Stimulated activated CD8-positive, alpha-beta memory T cell treated with anti-CD3 and anti-CD28 coated beads, Interleukin-12 subunit alpha, Interleukin-12 subunit beta, amount 100 ng/mL, for 4 hours (primary cell): ENCODE data around the gene CCDC9.
"Not testable (repeated sequence)": the region's sequence is repeated elsewhere in the genome, so short reads cannot be mapped to it uniquely, and the experiment has no call there.

Experiments
- DNase-seq: peaks from one replicate; pipeline ENCODE4 v3.0.0-alpha.2; 2020; ENCODE audit warnings: low read depth

CCDC9 gene

DNA sequence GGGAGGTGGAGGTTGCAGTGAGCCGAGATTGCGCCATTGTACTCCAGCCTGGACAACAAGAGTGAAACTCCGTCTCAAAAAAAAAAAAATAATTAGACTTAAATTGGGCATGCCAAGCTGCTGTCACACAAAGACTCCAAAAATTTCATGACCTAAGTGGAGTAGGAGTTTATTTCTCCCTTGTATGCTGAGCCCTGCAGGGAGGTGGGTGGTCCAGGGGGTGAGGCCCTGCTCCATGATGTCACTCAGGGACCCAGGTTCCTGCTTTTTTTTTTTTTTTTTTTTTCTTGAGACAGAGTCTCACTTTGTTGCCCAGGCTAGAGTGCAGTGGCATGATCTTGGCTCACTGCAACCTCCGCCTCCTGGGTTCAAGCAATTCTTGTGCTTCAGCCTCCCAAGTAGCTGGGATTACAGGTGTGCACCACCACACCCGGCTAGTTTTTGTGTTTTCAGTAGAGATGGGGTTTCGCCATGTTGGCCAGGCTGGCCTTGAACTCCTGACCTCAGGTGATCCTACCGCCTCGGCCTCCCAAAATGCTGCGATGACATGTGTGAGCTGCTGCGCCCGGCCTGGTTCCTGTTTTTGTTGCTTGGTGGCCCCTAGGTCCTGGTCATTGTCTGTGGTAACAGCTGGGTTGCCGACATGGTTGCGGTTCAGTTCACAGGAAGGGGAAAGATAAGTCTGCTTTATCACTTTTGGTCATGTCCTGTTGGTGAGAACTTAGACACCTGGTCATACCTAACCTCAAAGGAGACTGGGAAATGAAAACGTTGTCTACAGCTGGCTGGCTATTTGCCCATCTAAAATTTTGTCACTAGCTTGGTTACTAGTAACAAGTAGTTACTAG lies 5.8 kb downstream of the CCDC9 start:
- DNase-seq, result not testable (repeated sequence)

DNA sequence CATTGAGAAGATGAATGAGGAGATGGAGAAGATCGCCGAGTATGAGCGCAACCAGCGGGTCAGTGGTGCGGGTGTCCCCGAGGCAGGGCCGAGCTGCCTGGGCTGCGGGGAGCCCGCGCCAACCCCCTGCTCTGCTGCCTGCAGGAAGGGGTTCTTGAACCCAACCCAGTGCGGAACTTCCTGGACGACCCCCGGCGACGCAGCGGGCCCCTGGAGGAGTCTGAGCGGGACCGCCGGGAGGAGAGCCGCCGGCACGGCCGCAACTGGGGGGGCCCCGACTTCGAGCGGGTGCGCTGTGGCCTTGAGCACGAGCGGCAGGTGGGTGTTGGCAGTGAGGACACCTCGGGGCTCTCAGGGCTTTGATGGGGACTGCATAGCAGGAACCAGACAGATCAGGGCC lies 8.3 kb downstream of the CCDC9 start:
- no peak for DNase-seq

DNA sequence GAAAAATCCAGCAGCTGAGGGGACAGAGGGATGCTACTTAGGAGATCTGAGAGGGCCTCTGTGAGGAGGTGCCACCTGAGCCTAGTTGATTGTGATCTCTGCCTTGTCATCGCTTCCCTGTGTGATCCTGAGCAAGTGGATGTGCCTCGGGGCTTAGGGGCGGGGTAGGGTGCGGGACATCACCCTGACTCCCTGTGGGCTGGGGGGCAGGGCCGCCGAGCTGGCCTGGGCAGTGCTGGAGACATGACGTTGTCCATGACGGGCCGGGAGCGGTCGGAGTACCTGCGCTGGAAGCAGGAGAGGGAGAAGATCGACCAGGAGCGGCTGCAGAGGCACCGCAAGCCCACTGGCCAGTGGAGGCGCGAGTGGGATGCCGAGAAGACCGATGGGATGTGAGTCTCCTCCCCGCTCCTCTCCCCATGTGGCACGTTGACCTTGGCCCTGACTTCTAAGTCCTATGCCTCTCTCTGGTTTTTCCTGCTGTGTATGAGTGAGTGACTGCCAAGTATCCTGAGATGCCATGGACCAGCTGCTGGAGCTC lies 10.1 kb downstream of the CCDC9 start:
- no peak for DNase-seq

DNA sequence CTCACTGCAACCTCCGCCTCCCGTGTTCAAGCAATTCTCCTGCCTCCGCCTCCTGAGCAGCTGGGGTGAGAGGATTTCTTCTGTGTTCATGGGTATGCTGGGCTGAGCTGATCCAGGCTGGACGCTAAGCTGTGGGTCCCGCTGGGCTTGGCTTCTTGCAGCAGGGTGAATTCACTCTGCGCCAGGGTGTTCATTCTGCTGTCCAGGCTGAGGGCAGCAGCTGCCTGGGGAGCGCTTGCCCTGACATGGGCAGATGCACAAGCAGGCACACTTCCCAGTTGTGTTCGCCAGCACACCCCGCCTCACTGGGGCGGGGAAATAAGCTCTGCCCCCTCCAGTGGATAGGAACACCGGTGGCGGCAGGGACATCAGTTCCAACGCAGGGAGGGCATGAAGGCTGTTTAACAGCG lies 11.0 kb downstream of the CCDC9 start:
- DNase-seq, result no peak

DNA sequence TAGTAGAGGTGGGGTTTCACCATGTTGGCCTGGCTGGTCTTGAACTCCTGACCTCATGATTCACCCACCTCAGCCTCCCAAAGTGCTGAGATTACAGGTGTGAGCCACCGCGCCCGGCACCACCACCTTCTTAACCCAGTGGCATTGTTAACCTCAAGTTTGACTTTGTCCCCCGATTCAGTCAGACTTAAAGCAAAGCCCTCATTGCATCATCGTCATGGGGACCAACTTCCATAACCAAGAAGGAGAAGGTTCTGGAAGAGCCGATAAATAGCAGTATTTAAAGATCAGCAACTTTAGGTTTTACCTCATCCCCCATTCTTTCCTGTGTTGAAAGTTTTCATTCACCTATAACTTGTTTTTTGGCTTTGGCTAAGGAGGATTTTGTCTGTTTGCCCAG lies 11.7 kb downstream of the CCDC9 start:
- DNase-seq, result no peak

DNA sequence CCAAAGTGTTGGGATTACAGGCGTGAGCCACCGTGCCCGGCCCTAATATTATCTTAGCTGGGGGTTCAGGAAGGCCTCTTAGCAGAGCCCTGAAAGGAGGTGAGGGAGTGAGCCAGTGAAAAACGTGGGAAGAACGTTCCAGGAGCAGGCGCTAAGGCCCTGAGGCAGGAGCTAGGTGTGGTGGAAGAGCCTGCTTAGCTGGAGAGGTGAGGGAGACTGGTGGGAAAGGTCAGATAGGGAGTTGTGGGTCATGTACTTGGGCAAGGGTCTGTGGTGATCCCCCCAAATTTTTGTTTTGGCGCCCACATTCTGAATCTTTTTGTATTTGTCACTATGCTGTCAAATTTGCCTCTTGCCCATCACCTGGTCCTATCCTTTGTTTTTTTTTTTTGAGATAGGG lies 13.3 kb downstream of the CCDC9 start:
- no peak for DNase-seq

DNA sequence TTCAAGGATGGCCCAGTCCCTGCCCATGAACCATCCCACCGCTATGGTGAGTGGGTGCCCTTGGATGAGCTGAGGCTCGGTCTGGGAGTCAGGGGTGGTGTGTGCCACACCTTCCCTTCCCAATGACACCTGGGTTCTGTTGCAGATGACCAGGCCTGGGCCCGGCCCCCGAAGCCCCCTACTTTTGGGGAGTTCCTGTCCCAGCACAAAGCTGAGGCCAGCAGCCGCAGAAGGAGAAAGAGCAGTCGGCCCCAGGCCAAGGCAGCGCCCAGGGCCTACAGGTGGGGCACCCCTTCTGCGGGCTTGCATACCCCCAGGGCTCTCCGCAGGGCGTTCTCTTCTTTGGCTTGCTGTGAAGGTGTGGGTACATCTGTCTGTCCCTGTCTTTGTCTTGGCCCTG lies 14.1 kb downstream of the CCDC9 start:
- no peak for DNase-seq

DNA sequence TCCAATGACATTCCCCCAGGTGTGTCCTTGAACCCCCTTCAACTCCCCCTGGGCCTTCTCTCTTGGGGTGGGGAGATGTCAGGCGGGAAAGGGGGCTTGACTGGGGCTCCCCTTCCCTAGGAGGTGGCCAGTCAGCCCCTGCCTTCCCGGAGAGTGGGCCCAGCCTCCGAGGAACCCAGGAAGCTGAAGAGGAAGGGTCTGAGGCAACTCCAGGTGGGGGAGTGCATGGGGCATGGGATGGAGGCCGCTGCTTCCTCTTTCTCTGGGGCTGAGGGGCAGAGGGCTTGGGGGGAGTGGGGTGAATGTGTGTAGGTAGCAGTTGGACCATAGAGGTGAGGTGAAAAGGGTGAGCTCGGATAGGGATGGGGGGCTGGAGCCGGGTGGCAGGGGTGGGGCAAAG lies 15.6 kb downstream of the CCDC9 start:
- DNase-seq, result no peak

DNA sequence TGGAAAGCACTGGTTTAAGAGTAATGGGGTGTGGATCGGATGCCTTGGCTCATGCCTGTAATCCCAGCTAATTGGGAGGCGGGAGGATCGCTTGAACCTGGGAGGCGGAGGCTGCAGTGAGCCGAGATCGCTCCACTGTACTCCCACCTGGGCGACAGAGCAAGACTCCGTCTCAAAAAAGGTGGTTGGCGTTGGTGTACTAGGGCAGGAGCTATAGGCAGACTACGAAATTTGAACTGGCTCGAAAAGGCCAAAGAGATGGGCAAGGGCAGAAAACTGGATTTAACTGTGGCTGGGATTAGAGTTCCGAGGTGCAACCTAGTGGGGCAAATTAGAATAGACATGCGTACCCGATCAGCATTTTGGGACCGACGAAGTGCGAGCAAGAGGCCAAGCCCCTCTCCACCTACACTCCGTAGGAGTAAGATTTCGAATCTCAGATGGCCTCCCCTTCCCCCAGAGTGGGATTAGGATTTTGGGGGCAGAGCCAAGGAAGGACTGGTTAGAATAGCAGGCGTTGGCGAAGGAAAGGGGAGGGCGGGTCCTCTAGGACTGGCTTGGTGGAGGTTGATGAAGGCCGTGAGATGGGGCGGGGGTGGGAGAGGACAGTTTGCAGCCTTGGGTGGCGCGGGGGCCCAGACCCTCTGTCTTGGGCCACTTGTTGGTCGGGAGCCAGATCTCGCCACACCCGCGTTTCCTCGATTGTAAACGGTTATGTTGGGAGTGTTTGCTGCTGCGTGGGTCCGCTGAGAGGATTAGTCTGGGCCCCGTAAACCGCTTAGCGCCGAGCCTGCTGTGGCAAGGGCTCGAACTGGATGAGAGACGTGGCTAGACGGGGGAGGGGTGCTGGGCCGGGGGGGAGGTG lies 16.4 kb downstream of the CCDC9 start:
- DNase-seq, result no peak

DNA sequence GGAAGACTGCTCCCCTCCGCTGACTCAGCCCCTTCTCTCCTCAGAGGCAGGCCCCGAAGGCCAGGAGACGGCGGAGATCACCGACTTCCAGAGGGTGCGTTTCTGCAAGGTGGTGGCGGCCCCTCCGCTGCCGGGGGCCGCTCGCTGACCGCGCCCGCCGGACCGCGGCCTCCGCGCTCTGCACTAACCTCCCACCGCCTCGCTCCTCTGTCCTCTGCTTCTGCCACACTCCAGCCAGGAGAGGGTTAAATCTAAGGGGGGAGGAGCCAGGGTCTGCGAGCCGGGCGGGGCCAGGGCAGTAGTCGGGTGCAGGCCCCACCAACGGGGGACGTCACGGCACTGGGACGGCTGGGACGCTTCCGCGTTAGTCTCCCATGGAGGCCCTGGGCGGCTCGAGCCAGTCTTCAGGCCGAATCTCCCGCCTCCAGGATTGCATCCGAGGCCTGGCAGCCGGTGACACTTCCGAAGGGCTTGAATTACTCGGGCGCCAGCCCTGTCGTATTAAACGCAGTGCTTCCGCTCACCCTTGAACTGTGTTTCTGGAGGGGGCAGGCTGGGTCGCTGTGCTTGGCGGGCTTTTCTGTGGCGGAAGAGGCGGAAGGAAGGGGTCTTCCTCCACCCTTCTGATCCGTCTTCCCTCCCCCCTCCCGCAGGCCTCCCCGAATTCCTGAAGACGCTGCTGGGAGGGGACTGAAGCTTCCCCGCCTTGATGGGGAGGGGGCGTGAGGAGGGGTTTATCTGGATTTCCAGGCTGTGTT lies 17.2 kb downstream of the CCDC9 start:
- peak; percentile 81 for DNase-seq

DNA sequence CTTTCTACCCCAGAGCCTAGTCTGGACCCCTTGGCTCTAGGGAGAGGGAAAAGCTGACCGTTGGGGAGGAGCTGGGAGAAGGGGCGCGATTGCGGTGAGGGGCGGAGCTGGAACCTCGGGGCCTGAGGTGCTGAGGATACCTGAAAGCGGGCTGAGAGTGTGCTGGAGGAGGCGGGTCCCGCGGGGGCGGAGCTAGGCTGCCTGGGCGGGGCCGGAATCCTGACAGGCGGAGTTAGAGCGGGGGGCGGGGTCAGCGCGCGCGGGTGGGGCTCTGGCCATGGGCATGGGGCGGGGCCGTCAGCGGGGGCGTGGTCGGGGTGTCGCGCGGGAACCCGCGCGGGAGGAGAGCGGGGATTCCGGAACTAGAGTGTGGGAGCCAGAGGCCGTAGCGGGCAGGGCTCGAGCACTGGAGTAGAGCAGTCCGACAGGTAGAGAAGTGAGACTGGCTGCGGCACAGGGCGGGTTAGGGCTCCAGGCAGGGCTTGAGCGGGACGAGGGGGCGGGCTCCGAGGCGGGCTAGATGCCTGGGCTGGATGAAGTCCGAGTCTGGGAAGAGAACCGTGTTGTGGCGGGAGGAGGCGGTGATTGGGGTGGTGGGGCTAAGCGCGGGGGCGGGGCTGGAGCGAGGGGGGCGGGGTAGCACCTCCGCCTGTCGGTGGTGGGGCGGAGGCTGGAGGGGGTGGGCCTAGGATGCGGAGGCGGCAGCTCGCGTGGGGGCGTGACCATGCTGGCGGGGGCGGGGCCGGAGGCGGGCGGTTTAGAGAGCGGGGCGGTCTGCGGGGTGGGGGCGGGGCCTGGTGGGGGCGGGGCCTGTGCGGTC lies 18.0 kb downstream of the CCDC9 start, which contains the start of gene INAFM1:
Gene INAFM1 (plus strand): TSS at position 815 of the 820 bp plus-strand sequence. CDS start 35 bp downstream, outside the sequence.
- DNase-seq, result peak; percentile 99

DNA sequence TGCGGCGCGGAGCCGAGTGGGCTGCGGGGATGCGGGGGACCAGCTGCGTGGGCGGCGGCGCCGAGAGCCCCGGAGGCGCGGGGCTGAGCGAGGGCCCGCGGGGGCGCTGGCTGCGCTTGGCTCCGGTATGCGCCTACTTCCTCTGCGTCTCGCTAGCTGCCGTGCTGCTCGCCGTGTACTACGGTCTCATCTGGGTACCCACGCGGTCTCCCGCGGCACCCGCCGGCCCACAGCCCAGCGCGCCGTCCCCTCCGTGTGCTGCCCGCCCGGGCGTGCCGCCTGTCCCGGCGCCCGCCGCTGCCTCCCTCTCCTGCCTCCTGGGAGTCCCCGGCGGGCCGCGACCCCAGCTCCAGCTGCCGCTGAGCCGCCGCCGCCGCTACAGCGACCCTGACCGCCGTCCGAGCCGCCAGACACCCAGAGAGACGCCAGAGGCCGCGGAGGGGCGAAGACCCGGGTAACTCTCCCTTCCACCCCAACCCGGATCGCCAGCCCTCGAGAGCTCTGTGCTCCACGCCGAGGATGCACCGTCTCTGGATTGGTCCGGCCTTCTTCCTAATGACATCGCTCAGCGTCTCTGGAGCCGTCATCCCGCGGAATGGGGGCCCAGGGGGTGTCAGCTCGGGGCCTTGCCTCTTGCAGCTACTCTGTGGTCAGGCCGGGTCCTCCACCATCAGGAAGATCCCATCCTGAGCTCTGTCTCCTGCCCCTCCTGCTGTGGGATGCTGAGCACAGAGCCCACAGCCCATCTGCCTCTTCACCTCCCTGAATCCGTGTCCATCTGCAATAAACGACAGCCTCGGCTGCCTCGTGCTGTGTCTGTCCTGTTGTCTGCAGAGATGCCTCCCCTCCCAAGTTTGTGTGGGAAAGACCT lies 18.8 kb downstream of the CCDC9 start:
- DNase-seq, result no peak

DNA sequence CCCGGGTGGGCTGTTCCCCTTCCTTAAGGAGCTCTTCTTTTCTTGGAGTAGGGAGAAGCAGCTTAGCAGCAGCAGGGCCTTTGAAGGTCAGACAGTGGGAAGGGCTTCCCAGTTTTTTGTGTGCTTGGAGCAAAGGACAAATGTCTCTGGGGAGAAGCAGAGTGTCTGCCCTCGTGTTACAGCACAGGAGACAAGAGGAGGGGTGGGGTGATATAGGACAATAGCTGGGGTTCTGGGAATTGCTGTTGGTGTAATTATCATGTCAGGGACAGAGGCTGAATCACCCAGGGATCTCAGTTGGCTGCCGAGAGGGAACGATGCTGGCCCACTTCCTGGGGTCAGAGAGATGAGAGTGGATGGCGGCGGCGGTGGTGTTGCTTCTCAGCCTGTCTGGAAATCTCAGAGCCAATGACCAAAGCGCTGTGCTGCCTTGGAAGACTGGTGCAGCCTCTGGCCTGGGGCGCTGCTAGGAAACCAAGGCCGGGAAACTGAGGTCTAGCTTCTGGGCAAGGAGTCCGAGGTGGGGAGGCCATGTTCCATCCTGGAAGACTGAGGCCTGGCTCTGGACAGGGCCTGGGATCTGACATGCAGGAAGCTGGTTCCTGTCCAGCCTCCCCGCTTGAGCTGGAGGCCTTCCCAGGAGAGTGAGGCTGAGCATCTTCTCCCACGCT lies 19.6 kb downstream of the CCDC9 start:
- no peak for DNase-seq

DNA sequence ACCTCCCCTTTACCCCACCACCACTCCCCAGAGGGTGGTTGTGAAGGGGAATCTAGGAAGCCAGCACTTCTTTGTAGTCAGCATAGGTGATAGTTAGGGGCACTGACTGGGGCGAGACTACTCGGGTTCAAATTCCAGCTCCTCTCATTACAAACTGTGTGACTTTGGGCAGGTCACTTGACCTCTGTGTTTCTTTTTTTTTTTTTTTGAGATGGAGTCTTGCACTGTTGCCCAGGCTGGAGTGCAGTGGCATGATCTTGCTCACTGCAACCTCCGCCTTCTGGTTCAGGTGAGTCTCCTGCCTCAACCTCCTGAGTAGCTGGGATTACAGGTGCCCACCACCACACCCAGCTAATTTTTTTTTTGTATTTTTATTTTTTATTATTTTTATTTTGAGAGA lies 20.2 kb downstream of the CCDC9 start:
- not testable (repeated sequence) for DNase-seq

DNA sequence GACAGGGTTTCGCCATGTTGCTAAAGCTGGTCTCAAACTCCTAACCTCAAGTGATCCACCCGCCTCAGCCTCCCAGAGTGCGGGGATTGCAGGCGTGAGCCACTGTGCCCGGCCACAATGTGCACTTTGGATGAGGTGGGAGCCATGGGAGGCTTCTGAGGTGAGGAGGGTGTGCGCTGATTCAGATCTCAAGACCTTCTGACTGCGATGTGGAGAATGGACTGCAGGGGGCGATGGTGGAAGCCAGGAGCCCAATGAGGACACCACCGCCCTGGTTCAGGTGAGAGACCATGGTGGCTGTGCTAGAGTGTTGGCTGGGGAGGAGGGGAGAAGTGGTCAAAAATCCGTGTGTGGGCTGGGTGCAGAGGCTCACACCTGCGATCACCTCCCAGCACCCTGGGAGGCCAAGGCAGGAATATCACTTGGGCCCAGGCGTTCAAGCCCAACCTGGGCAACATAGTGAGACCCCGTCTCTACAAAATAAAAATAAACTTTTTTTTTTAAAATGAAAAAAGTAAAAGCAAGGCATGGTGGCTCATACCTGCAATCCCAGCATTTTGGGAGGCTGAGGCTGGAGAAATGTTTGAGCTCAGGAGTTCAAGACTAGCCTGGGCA lies 24.0 kb downstream of the CCDC9 start:
- DNase-seq, result no peak

DNA sequence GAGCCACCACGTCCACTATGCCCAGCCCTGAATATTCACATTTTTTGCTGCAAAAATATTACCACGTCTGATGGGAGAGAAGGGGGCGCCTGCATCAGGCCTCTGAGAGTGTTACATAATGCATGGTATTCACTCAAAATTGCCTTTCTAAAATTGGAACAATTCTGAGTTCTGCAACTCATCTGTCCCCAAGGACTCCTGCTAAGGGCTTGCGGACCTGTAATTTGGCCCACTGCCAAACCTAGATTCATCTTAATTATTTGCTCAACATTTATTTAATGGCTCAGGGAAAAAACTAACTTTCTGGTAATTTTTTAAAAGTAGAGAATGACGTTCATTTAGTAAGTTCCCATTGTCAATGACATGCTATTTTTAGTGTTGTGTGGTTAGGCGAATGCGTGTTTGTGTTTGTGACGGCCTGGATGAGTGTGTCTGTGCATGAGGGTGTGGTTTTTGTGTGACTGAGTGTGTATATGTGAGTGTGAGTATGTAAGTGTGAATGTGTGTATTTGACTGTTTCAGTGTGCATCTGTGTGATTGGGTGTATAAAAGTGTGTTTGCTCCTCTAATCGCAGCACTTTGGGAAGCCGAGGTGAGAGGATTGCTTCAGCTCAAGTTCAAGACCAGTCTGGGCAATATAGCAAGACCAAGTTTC lies 27.2 kb downstream of the CCDC9 start:
- DNase-seq, result no peak

DNA sequence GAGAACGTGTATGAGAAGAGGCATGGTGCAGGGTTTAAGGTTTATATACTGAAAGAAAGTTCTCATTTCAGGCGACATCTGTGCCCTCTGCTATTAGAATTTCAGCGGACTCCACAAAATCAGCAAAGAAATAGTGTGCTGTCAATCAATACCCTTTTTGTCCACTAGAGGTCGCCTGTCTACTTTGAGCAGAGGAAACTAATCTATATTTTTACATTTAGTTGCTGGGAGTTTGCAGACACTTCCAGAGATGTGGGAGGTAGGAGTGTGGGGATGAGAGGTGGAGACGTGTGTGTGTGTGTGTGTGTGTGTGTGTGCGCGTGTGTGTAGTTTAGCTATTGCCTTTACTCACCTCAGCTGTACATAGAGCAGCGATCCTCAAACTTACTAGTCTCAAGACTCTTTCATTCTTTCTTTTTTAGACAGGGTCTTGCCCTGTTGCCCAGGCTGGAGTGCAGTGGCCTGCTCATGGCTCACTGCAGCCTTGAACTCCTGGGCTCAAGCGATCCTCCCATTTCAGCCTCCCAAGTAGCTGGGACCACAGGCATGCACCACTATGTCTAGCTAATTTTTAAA lies 28.1 kb downstream of the CCDC9 start:
- no peak for DNase-seq

DNA sequence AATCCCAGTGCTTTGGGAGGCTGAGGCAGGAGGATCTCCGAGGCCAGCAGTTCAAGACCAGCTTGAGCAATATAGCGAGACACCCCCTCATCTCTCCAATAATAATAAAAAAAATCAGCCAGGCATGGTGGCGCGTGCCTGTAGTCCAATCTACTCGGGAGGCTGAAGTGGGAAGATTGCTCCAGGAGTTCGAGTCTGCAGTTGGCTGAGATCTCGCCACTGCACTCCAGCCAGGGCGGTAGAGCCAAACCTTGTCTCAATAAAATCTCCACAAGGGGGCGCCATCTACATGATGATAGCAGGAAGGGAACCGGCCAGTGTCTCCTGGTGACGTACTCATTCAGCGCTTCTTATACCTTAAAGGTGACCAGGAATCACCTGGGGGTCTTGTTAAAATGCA lies 39.7 kb downstream of the CCDC9 start:
- peak; percentile 31 for DNase-seq
